HG02973 (cell line): ENCODE results near the gene PCCA.
"Not testable (repeated sequence)": the region's sequence is repeated elsewhere in the genome, so short reads cannot be mapped to it uniquely, and the experiment has no call there.

ENCODE experiments used
- ATAC-seq: cut with Tn5 transposase; IDR thresholded peaks from one replicate; pipeline ENCODE4 v1.9.1; 2021; ENCODE audit warnings: moderate library complexity; ENCODE audit not compliant: unreplicated experiment

Gene PCCA, protein sequence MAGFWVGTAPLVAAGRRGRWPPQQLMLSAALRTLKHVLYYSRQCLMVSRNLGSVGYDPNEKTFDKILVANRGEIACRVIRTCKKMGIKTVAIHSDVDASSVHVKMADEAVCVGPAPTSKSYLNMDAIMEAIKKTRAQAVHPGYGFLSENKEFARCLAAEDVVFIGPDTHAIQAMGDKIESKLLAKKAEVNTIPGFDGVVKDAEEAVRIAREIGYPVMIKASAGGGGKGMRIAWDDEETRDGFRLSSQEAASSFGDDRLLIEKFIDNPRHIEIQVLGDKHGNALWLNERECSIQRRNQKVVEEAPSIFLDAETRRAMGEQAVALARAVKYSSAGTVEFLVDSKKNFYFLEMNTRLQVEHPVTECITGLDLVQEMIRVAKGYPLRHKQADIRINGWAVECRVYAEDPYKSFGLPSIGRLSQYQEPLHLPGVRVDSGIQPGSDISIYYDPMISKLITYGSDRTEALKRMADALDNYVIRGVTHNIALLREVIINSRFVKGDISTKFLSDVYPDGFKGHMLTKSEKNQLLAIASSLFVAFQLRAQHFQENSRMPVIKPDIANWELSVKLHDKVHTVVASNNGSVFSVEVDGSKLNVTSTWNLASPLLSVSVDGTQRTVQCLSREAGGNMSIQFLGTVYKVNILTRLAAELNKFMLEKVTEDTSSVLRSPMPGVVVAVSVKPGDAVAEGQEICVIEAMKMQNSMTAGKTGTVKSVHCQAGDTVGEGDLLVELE

DNA sequence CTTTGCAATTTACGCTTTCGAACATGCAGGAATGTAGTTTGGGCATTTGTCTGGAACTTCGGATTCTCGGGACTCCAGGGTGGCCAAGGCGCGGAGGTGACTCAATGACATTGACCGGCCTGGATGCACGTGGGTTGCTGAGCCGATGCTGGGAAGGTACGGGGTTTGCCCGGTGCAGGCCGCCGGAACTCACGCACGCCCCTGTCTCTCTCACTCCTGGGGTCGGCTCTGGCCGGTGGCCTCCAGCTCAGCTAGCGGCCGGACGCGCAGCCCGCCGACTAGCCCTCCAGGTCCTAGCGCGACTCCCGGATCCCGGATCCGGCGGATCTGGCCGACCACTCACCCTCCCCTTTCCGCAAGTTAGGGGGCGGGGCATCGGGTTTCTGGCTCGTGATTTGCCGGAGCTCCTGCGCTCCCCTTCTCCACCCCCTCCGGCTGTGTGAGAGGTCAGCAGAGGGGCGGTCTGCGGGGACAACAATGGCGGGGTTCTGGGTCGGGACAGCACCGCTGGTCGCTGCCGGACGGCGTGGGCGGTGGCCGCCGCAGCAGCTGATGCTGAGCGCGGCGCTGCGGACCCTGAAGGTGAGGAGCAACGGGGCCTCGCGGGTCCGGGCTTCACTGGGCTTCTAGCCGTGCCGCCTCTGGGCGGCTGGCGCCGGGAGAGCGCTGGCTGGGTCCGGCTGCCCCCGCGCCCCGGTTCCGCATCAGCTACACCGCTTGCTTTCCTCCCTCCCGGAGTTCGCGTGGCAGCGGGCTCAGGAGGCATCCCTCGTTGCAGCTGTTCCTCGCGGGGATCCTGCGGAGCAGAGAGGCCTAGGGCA is at the start of gene PCCA:
Gene PCCA (plus strand): TSS at position 450 of the 821 bp plus-strand sequence. CDS start 28 bp downstream, at position 478.
- peak; percentile 95 for ATAC-seq

- ATAC-seq, result no peak
These were observed 49.2 kb upstream of the PCCA start for GRCh38 chr13:100039740-100040139.

DNA sequence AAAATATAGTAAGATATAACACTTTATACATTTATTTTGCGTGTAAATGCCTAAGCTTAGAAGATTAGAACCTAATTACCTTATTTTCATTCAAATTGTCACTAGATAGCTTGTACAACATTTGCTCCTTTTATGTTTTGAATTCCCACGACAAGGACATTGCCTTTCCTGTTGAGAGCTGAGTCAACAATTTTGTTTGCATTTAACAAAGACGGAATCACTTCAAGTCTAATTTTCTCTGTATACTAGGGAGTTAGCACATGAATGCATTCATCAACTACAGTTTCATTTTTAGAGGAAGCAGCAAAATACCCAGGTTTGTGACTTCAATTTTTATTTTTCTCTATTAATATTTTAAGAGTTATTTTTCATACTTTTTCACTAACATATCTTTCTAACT is 48.7 kb upstream of the PCCA start:
- ATAC-seq, result no peak

- ATAC-seq, result no peak
These were observed 44.0 kb upstream of the PCCA start for GRCh38 chr13:100044936-100045335.

GRCh38 chr13:100045355-100045754 is 43.5 kb upstream of the PCCA start:
- no peak for ATAC-seq

DNA sequence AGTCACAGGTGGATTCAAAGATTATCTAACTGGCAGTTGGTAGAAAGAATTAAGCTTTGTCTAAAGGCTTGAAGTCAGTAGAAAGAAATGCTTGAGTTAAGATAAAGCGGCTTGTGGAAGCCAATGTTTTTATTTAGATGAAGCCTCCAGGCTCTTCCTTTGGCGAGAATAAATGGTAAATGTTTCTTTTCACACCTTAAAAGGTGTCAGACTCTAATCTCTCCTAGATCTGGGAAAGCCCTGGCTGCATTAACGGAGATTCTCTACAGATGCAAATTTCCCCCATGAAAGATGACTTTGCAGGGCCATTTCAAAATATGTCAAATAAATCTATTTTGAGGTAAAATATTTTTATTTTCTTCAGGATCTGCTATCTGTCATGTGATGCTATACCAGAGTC is 37.8 kb upstream of the PCCA start:
- ATAC-seq, result no peak

DNA sequence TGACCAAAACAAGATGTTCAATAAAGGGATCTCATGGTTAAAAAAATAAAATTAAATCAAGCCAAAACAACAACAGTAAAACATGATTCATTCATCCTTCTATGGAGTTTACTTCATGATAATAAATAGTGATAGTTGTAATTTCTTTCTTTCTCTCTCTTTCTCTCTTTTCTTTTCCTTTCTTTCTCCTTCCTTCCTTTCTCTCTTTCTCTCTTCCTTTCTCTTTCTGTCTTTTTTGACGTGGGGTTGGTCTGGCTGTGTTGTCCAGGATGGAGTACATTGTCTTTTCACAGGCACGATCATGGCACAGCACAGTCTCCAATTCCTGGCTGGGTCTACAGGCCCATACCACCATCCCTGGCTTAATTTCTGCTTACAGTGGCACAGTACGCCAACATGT is 29.1 kb upstream of the PCCA start:
- no peak for ATAC-seq

GRCh38 chr13:100063333-100063732 is 25.6 kb upstream of the PCCA start:
- ATAC-seq, result no peak

- no peak for ATAC-seq
These were observed 25.0 kb upstream of the PCCA start for GRCh38 chr13:100063906-100064305.

DNA sequence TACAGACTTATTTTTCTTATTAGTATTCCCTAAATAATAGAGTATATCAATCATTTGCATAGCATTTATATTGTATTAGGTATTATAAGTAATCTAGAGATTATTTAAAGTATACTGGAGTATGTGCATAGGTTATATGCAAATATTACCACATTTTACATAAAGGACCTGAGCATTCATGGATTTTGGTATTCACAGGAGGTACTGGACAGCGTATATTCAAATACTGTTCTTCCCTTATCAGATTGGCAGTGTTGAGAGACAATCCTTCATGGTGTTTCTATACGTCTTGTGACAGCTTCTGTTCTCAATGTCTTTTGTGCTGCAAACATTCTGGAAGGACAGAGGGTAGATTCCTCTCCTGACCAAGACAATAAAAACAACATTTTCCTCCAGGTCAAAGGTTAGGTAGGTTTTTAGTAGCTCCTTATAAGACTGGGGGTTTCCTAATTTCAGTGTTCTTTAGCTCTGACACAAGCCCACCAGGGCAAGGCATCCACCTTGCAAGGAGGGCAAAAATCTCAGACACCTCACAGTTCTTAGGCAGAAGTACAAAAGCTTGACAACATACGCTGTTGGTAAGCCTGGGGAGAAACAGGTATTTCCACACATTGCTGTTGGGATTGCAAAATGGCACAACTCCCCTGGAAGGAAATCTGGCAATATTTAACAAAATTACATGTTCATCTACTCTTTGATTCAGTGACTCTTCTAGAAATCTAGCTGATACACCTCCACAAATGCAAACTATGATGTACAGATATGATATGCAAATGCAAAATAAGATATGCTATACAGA is 20.6 kb upstream of the PCCA start:
- no peak for ATAC-seq

- ATAC-seq, result no peak
These were observed 19.6 kb upstream of the PCCA start for GRCh38 chr13:100069278-100069677.

DNA sequence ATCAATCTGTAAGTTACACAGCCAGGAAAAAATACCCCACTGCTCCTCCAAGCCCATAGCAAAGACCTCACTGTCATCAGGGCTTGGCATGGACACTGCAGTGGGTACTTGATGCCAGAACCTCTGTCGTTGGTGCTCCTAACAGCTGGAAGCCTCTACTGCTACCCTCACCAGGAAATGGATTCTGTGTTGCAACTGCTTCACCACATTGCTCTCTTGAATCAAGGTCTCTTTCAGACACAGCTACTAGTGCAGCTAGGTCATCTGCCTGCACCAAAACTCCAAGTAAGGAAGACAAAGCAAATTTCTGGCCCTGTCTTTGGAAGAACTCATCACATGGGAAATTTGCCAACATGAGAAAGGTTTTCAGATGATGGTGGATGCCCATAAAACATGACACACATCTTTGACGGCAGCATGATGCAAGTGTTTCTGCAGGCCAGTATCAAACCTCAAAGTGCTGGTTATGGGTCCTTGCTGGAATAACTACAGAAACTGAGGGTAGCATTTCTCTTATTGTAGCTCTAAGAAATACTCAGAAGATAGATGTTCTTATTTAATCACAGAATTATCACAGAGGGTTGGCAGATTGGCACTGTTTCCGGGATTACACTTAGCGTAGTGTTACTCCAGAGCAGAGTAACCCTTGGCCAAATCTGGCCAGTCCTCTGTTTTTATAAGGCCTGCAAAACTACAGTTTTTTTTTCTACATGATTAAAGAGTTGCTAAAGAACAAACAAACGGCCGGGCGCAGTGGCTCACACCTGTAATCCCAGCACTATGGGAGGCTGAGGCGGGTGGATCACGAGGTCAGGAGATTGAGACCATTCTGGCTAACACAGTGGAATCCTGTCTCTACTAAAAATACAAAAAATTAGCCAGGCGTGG is 12.9 kb upstream of the PCCA start:
- ATAC-seq, result no peak

DNA sequence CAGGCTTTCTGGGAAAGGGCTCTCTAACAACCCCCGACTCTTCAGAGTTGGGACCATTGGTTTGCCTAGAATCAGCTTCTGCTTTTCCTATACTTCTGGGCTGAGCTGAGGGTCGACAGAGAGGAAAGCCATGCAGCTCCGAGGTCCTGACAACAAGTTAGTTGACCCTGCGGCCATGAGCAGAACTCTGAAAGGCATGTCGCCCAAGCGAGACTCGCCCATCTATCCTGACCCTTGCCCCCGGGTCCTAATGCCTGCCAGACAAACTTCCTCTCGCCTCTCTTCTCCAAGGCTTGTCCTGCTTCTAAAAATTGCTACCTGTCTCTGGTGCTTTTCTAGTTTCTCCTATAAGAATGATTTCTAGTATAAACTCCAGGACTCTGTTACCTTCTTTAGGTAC is 9.9 kb upstream of the PCCA start:
- not testable (repeated sequence) for ATAC-seq

- not testable (repeated sequence) for ATAC-seq
These were observed 5.5 kb upstream of the PCCA start for GRCh38 chr13:100083401-100083800.

DNA sequence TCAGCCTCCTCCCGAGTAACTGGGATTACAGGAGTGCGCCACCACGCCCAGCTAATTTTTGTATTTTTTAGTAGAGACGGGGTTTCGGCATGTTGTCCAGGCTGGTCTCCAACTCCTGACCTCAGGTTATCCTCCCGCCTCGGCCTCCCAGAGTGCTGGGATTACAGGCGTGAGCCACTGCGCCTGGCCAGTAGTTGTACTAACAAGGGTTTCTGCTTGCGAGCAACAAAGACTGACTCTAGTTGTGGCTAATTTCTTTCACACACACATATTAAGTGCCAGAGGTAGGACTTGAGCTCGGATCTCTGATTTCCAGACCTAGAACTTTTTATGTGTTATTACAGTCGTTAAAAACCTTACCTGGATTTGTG is 635 bp upstream of the PCCA start:
- ATAC-seq, result no peak

- peak; percentile 33 for ATAC-seq
These were observed 656 bp downstream of the PCCA start for GRCh38 chr13:100089465-100090032.

DNA sequence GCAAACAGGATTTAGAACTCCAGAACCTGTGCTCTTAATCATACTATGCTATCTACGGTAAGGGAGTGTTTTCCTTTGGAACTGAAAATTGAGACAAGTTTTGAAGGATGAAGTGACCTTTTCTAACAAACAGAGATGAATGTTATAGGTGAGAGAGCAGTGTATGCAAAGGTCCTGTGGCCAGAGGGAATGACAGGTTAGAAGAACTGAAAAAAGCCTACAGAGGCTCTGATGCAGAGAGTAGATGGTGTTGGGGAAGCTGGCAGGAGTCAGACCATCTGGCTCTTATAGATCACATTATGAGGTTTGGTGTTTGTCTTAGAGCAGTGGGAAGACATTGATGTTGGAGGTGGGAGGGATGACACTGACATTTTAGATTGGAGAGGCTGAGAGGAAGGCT is 2.0 kb downstream of the PCCA start:
- no peak for ATAC-seq

- ATAC-seq, result no peak
These were observed 2.5 kb downstream of the PCCA start for GRCh38 chr13:100091391-100091790.

DNA sequence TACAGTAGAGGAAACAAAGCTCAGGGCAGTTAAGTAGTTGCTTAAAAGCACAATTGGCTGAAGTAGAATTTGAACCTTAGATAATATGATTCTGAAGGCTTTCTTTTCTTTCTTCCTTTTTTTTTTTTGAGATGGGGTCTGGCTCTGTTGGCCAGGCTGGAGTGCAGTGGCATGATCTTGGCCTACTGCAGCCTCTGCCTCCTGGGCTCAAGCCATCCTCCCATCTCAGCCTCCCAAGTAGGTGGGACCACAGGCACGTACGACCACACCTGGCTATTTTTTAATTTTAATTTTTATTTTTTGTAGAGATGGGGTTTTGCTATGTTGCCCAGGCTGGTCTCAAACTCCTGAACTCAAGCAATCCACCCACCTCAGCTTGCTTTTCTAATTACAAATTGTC is 3.4 kb downstream of the PCCA start:
- ATAC-seq, result not testable (repeated sequence)
